ENCODE measurements around the gene S100A2. TPM values are rescaled to one million over a fixed set of nuclear protein-coding genes. Genes with fewer than 3 reads are reported as not detected.

The S100A2 gene
- total RNA-seq, 2 donors from 2014 or later: 0.48 TPM; not detected in 1

GRCh38 chr1:153550827-153551500 lies 14.7 kb downstream of the S100A2 start:
- Mint-ChIP-seq H3K27ac (peak overlapping the region in 1 of 2 donors; percentile 35), H3K36me3 (no peaks in the 10 kb centered on the region), H3K4me3 (no peak overlapping the region), H3K9me3 (no peaks in the 10 kb centered on the region), H3K4me1 (ENCODE audit: low read depth in 2 of 2) (peaks cover 7 to 13% of the 10 kb centered on the region in 2 donors), H3K27me3 (peaks cover 0 to 3% of the 10 kb centered on the region in 2 donors)
- no peak for DNase-seq (ENCODE audit: low spot score)
- ATAC-seq: no peak

DNA sequence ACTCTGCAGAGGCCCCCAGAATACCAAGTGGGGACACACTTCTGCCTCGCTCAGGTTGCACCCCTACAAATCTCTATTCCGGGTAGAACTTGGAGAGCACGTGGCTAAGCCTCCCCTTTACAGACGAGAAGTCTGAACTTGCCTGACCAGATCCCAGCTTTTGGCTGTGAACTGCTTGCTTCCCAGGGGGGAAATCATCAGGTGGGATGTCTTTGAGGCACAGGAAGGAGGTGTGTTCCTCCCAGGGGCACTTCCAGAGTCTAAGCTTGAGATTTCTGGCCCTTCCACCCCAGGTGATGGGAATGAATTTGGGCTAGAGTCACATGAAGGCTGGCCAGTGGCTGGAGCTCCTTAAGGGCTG lies 15.3 kb downstream of the S100A2 start:
- Mint-ChIP-seq H3K4me1 (ENCODE audit: low read depth in 2 of 2) (peaks cover 13 to 18% of the 10 kb centered on the region in 2 donors), H3K27me3 (peaks cover 0 to 3% of the 10 kb centered on the region in 2 donors), H3K4me3 (no peak overlapping the region), H3K27ac (no peak overlapping the region), H3K9me3 (no peaks in the 10 kb centered on the region), H3K36me3 (no peaks in the 10 kb centered on the region)
- ATAC-seq (no peak), DNase-seq (ENCODE audit: low spot score) (no peak)

- no peak overlapping the region for H3K27ac Mint-ChIP-seq
- peaks cover 18 to 23% of the 10 kb centered on the region in 2 donors for H3K4me1 Mint-ChIP-seq (ENCODE audit: low read depth in 2 of 2)
- no peaks in the 10 kb centered on the region for H3K9me3 Mint-ChIP-seq
- H3K36me3 Mint-ChIP-seq: no peaks in the 10 kb centered on the region
- DNase-seq (ENCODE audit: low spot score) (no peak), ATAC-seq (no peak)
- H3K4me3 Mint-ChIP-seq: no peak overlapping the region
- peaks cover 0 to 3% of the 10 kb centered on the region in 2 donors for H3K27me3 Mint-ChIP-seq
Measured at GRCh38 chr1:153549741-153550397, 15.8 kb downstream of the S100A2 start.

DNA sequence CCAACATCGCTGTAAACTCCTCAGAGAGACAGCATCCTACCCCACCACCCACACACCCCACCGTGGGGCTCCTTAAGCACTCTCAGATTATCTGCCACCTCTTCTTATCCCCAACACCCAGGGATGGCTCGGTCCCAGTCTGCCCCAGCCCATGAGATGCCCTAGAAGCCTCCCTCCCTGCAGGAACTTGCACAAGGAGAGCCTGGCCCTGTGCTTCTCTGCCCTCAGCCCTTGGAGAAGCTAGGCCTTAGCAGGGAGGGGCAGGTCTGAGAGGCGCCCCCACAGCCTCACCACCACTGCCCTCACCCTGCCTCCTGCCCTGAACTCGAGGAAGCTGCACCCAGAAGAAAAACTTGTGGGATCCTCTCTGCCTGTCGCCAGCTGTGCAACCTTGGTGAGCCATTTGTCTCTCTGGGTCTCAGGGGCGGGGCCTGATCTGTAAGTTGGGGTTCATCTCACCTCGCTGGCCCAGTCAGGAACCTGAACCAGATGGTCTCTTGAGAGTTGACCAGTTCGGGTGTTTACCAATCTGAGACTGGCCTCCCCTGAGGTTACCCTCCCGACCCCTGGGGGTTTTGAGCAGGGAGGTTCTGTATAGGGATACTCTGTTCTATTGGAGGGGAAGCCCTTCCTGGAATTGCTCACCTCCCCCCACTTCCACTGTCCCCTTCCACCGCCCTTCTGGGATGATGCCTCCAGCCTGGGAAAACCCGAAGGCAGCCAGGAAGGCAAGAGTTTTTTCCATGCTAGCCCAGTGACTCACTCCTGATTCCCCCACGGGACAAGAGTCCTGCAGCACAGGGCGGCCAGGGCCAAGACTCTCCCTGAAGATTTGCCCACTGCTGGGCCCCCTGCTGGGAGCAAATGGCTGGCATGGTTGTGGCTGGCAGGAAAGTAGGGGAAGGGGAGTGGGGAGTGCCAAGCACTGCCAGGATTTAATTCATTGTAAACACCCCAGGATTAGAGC lies 16.6 kb downstream of the S100A2 start, which contains the start of gene S100A3:
Gene S100A3 (minus strand): TSS at position 537 of the 967 bp plus-strand sequence. CDS start 773 bp downstream, outside the sequence.
- Mint-ChIP-seq H3K9me3 (no peaks in the 10 kb centered on the region), H3K36me3 (no peaks in the 10 kb centered on the region), H3K4me3 (no peak within 1 kb of the TSS), H3K27me3 (peaks cover 0 to 3% of the 10 kb centered on the region in 2 donors), H3K27ac (peak within 1 kb of the TSS in 1 of 2 donors; percentile 56), H3K4me1 (ENCODE audit: low read depth in 2 of 2) (peaks cover 25 to 32% of the 10 kb centered on the region in 2 donors)
- DNase-seq (ENCODE audit: low spot score): no peak
- no peak for ATAC-seq

DNA sequence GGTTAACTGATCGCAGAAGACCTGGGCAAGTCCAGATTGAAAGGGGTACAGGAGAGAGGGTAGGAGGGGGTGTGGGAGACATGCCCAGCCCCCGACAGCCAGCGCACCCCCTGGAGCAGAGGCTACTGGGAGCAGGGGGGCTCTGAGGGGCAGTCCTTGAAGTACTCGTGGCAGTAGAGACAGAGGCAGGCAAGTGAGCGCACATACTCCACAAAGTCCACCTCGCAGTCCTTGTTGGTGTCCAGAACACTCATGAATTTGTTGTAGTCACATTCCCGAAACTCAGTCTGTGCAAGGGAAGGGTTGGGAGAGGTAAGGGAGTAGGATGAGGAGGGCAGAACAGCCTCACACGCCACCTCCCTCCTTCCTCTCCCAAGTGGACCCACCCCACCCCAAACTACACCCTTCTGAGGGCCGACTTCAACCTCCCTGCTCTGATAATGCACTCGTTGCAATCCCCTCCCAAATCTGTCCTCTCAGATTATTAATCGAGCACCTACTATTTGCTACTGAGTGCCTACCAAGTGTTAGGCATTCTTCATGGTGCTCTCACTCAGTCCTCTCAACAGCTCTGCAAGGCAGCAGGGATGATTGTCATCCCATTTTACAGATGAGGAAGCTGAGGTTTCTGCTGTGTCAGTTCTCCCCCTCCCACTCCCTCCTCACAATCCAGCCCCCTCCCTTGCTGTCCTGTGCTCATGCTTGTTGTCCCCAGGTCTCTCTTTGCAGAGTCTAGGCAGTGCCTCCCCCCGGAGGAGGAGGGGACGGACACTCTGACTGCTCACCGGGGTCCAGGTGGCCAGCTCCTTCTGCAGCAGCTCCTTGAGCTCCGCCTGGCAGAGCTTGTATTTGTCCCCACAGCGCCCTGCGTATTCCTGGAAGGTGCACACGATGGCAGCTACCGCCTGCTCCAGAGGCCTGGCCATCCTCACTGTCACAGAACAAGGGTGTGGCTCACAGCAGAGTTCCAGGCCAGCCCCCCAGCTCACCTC lies 17.8 kb downstream of the S100A2 start:
- Mint-ChIP-seq H3K27ac (peak overlapping the region in 1 of 2 donors; percentile 56), H3K4me1 (ENCODE audit: low read depth in 2 of 2) (peaks cover 32 to 37% of the 10 kb centered on the region in 2 donors), H3K4me3 (no peak overlapping the region)

GRCh38 chr1:153546796-153547559 lies 18.7 kb downstream of the S100A2 start:
- peaks cover 38 to 42% of the 10 kb centered on the region in 2 donors for H3K4me1 Mint-ChIP-seq (ENCODE audit: low read depth in 2 of 2)
- peaks cover 0 to 3% of the 10 kb centered on the region in 2 donors for H3K27me3 Mint-ChIP-seq
- ATAC-seq (no peak), DNase-seq (ENCODE audit: low spot score) (no peak)
- no peaks in the 10 kb centered on the region for H3K36me3 Mint-ChIP-seq
- H3K27ac Mint-ChIP-seq: peak overlapping the region; percentile 94 to 96
- no peaks in the 10 kb centered on the region for H3K9me3 Mint-ChIP-seq
- peak overlapping the region; percentile 34 for H3K4me3 Mint-ChIP-seq

More for the DNA sequence above, 17.8 kb downstream of the S100A2 start:
- Mint-ChIP-seq H3K27me3 (peaks cover 0 to 3% of the 10 kb centered on the region in 2 donors), H3K36me3 (no peaks in the 10 kb centered on the region), H3K9me3 (no peaks in the 10 kb centered on the region)
- no peak for DNase-seq (ENCODE audit: low spot score)
- ATAC-seq: no peak

DNA sequence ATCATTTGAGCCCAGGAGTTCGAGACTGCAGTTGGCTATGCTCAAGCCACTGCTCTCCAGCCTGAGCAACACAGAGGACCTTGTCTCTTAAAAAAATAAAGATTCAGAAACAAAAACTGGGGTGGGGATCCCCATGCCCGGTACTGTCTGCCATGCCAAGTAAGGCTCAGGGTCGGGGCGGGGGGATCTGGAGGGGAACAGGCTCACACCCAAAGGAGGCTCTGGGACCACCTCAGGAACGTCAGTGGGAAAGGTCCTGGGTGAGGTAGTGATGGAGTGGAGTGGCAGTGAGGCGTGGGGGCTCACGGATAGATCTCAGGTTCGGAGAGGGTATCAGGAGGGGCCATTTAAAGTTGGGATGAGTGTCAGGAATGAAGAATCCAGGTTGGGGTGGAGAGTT lies 19.3 kb downstream of the S100A2 start:
- Mint-ChIP-seq H3K4me3 (peak overlapping the region; percentile 34), H3K9me3 (no peaks in the 10 kb centered on the region), H3K4me1 (ENCODE audit: low read depth in 2 of 2) (peaks cover 44 to 47% of the 10 kb centered on the region in 2 donors), H3K36me3 (no peaks in the 10 kb centered on the region), H3K27me3 (peaks cover 0 to 3% of the 10 kb centered on the region in 2 donors), H3K27ac (peak overlapping the region; percentile 94 to 96)
- DNase-seq (ENCODE audit: low spot score) (no peak), ATAC-seq (no peak)

DNA sequence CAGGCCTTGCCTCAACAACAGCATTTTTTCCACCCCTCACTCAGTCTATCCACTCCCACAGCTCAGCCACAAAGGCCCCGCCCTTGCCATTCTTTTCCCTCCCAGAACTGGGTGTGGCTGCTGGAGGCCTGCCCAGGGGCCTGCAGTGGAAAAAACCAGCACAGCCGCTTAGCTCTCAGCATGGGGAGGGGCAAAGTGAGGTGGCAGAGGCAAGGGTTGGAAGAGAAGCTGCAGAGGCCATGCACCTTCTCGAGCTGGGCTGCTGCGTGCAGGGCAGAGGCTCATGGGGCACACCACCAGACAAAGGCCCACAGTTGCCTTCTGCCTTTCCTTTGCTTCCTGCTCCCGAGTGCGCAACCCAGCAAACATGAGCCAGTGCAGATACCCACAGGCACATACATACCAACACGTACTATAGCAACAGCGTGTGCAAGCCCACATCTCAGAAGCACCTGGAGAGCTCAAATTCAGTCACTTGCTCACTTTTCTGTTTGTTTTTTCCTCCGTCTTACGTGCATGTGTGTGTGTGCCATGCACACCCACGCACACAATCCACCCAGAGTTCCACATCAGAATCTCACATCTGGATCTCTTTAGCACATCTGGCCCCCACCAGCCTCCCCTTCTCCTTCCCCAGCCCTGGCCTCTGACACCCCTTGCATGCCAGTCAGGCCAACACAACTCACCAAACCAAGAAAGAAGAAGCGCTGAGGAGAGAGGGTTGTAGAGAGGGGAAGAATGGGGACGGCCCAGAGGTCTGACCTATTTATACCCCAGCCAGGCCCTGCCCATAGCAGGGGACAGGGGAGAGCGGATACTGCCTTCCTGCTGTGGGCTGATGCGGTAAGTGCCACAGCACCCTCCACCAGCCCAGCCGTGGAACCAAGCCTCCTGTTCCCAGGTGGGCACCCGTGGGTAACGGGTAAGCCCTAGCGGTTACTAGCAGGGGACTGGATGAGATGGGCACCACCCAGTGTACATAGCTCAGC lies 20.3 kb downstream of the S100A2 start, which contains the start of gene S100A4:
Gene S100A4 (minus strand): TSS at position 740 of the 989 bp plus-strand sequence. CDS start 1,012 bp downstream, outside the sequence.
- peak within 1 kb of the TSS; percentile 93 for H3K4me3 Mint-ChIP-seq
- peak within 1 kb of the TSS; percentile 94 to 96 for H3K27ac Mint-ChIP-seq
- peaks cover 54% of the 10 kb centered on the region in 2 donors for H3K4me1 Mint-ChIP-seq (ENCODE audit: low read depth in 2 of 2)
- DNase-seq (ENCODE audit: low spot score): peak; percentile 81
- H3K9me3 Mint-ChIP-seq: no peaks in the 10 kb centered on the region
- H3K36me3 Mint-ChIP-seq: no peaks in the 10 kb centered on the region
- H3K27me3 Mint-ChIP-seq: no peaks in the 10 kb centered on the region
- peak; percentile 88 to 90 for ATAC-seq

DNA sequence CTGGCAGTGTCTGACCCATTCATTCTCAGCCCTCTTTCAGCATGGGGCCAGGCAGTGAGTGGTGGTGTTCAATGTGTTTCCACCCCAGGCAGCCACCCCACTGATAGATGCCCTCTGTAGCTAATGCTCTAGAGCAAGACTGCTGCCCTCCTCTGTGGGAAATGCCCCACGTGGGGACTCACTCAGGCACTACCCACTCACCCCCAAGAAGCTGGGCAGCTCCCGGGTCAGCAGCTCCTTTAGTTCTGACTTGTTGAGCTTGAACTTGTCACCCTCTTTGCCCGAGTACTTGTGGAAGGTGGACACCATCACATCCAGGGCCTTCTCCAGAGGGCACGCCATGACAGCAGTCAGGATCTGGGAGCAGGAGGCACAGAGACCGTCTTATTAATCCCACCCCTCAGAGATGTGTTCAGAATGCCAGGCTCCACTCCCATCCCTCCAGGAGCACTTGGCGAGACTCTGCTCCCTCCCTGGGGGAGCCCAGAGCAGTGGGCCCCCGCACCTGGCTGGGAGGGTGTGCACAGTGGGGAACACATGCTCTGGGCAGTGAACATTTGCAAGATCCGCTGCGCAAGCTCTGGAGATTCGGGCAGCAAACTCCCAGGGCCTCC lies 21.1 kb downstream of the S100A2 start:
- no peak for DNase-seq (ENCODE audit: low spot score)
- ATAC-seq: no peak
- H3K36me3 Mint-ChIP-seq: no peaks in the 10 kb centered on the region
- peak overlapping the region; percentile 94 to 96 for H3K27ac Mint-ChIP-seq
- H3K27me3 Mint-ChIP-seq: no peaks in the 10 kb centered on the region
- no peaks in the 10 kb centered on the region for H3K9me3 Mint-ChIP-seq
- peak overlapping the region; percentile 93 for H3K4me3 Mint-ChIP-seq
- H3K4me1 Mint-ChIP-seq (ENCODE audit: low read depth in 2 of 2): peaks cover 62% of the 10 kb centered on the region in 2 donors

DNA sequence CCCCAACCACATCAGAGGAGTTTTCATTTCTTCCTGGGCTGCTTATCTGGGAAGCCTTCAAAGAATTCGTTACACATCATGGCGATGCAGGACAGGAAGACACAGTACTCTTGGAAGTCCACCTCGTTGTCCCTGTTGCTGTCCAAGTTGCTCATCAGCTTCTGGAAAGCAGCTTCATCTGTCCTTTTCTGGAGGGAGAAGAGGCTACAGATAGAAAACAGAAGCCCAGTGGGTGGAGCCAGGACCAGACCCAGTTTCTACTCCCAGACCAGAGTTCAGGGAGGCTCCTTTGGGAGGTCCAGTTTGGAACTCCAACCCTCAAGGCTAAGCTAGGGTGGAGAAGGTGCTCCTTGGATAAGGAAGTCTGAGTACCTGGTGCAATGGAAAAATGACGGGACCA lies 21.9 kb downstream of the S100A2 start:
- no peak for ATAC-seq
- Mint-ChIP-seq H3K27ac (peak overlapping the region; percentile 94 to 96), H3K9me3 (no peaks in the 10 kb centered on the region), H3K27me3 (no peaks in the 10 kb centered on the region), H3K36me3 (no peaks in the 10 kb centered on the region), H3K4me3 (no peak overlapping the region), H3K4me1 (ENCODE audit: low read depth in 2 of 2) (peaks cover 64 to 65% of the 10 kb centered on the region in 2 donors)
- no peak for DNase-seq (ENCODE audit: low spot score)

All from natural killer cell treated with Interleukin-12 subunit alpha and Interleukin-12 subunit beta and Interleukin-15 and Interleukin-18, amount 100 ng/mL, for 72 hours (primary cell).